Skeletal muscle cell (primary cell): ENCODE results near the gene LRFN2.

ENCODE experiments used
- DNase-seq: peaks from one replicate; pipeline ENCODE4 v3.0.0-alpha.2; 2010; ENCODE audit warnings: low read depth
- H3K4me3 ChIP-seq: 2 replicates; pipeline ENCODE4 v1.5.1; 2011; ENCODE audit warnings: low read depth, mild to moderate bottlenecking, control low read depth, low read length, moderate library complexity

LRFN2 gene

GRCh38 chr6:40587240-40588069, at the start of gene LRFN2:
Gene LRFN2 (minus strand): TSS chr6:40587364.
- DNase-seq = peak; percentile 7
- peak within 1 kb of the TSS; percentile 47 for H3K4me3 ChIP-seq

- DNase-seq = no peak
- H3K4me3 ChIP-seq = no peak overlapping the region
These were observed 47.3 kb upstream of the LRFN2 start for GRCh38 chr6:40634429-40634828.

GRCh38 chr6:40631744-40632143, 44.6 kb upstream of the LRFN2 start:
- H3K4me3 ChIP-seq = no peak overlapping the region
- DNase-seq = no peak

- no peak for DNase-seq
- H3K4me3 ChIP-seq = no peak overlapping the region
These were observed 43.3 kb upstream of the LRFN2 start for GRCh38 chr6:40630488-40630887.

- no peak overlapping the region for H3K4me3 ChIP-seq
- no peak for DNase-seq
These were observed 42.9 kb upstream of the LRFN2 start for GRCh38 chr6:40630051-40630450.

GRCh38 chr6:40629463-40629862, 42.3 kb upstream of the LRFN2 start:
- no peak for DNase-seq
- H3K4me3 ChIP-seq = no peak overlapping the region

- DNase-seq = no peak
- H3K4me3 ChIP-seq = no peak overlapping the region
These were observed 40.2 kb upstream of the LRFN2 start for GRCh38 chr6:40627316-40627715.

- DNase-seq = no peak
- no peak overlapping the region for H3K4me3 ChIP-seq
These were observed 39.7 kb upstream of the LRFN2 start for GRCh38 chr6:40626886-40627285.

GRCh38 chr6:40623932-40624331, 36.8 kb upstream of the LRFN2 start:
- H3K4me3 ChIP-seq = no peak overlapping the region
- DNase-seq = no peak

GRCh38 chr6:40623178-40623577, 36.0 kb upstream of the LRFN2 start:
- no peak for DNase-seq
- H3K4me3 ChIP-seq = no peak overlapping the region

- no peak overlapping the region for H3K4me3 ChIP-seq
- no peak for DNase-seq
These were observed 33.5 kb upstream of the LRFN2 start for GRCh38 chr6:40620574-40621240.

- DNase-seq = no peak
- no peak overlapping the region for H3K4me3 ChIP-seq
These were observed 27.5 kb upstream of the LRFN2 start for GRCh38 chr6:40614671-40615070.

GRCh38 chr6:40611912-40612311, 24.7 kb upstream of the LRFN2 start:
- no peak overlapping the region for H3K4me3 ChIP-seq
- no peak for DNase-seq

GRCh38 chr6:40611434-40611833, 24.3 kb upstream of the LRFN2 start:
- no peak for DNase-seq
- no peak overlapping the region for H3K4me3 ChIP-seq

GRCh38 chr6:40610229-40610628, 23.1 kb upstream of the LRFN2 start:
- DNase-seq = no peak

GRCh38 chr6:40606981-40607380, 19.8 kb upstream of the LRFN2 start:
- H3K4me3 ChIP-seq = no peak overlapping the region
- DNase-seq = no peak

More at GRCh38 chr6:40610229-40610628, 23.1 kb upstream of the LRFN2 start:
- H3K4me3 ChIP-seq = no peak overlapping the region

- no peak for DNase-seq
- H3K4me3 ChIP-seq = no peak overlapping the region
These were observed 19.4 kb upstream of the LRFN2 start for GRCh38 chr6:40606526-40606925.

- H3K4me3 ChIP-seq = no peak overlapping the region
- no peak for DNase-seq
These were observed 16.9 kb upstream of the LRFN2 start for GRCh38 chr6:40604082-40604481.

- DNase-seq = no peak
- no peak overlapping the region for H3K4me3 ChIP-seq
These were observed 12.4 kb upstream of the LRFN2 start for GRCh38 chr6:40599555-40599954.

- DNase-seq = no peak
- no peak overlapping the region for H3K4me3 ChIP-seq
These were observed 11.4 kb upstream of the LRFN2 start for GRCh38 chr6:40598516-40598915.

GRCh38 chr6:40597301-40597700, 10.1 kb upstream of the LRFN2 start:
- no peak for DNase-seq
- H3K4me3 ChIP-seq = no peak overlapping the region
